Hematopoietic multipotent progenitor cell (in vitro differentiated cells): ENCODE measurements around the gene MANF. TPM values are rescaled to one million over a fixed set of nuclear protein-coding genes. Genes with fewer than 3 reads are reported as not detected.
A peak's percentile ranks its signal among the peaks of the same experiment; 100 is the strongest.

Experiments
- DNase-seq, 3 donors: peaks; one replicate each; pipeline ENCODE4 v3.0.0-alpha.2; 2011 to 2015; ENCODE audit warnings: low read depth in 2 of 3, low spot score in 2 of 3
- total RNA-seq: library from RNA; depleted of rRNA; stranded (reverse); fragments of >200 nt; gene quantifications from one replicate; pipeline ENCODE4 v1.2.3, GENCODE V29; 2012

The MANF gene
- total RNA-seq, 1 donor = 19.9 TPM

GRCh38 chr3:51422211-51422610, 37.1 kb downstream of the MANF start:
- no peak for DNase-seq

GRCh38 chr3:51426921-51427320, 41.8 kb downstream of the MANF start:
- no peak for DNase-seq

- DNase-seq = no peak
Observed at GRCh38 chr3:51429138-51429537, 44.0 kb downstream of the MANF start.

GRCh38 chr3:51434110-51434509, 49.0 kb downstream of the MANF start:
- no peak for DNase-seq

GRCh38 chr3:51434746-51435327, 49.7 kb downstream of the MANF start:
- DNase-seq = peak; percentile 18 to 78 (median 54)

- DNase-seq = no peak
Observed at GRCh38 chr3:51436998-51437639, 52.0 kb downstream of the MANF start.

Other genes starting within 250 kb of the MANF start
- 45.8 TPM for gene RBM15B, start 6.0 kb downstream of the MANF start, total RNA-seq
- 16.7 TPM for gene DCAF1, start 114.7 kb downstream of the MANF start, total RNA-seq
- gene RAD54L2, start 153.4 kb downstream of the MANF start, total RNA-seq = 29.4 TPM